Measurements from ENCODE around the gene SLC18A3.

The SLC18A3 gene

GRCh38 chr10:49593998-49594397 is 16.1 kb upstream of the SLC18A3 start:
- no peak overlapping the region for H3K27ac ChIP-seq
- in situ Hi-C loops (cut with HindIII; ENCODE audit: low pct_ligation_motif_present, low sequenced_read_pairs): no loop called here
- no peak overlapping the region for H3K4me3 ChIP-seq (ENCODE audit: low read depth, low read length)
- DNase-seq: no peak
- H3K27me3 ChIP-seq (replicated peaks): no peaks in the 10 kb centered on the region
- no peak for TF ChIP-seq CTCF (IDR thresholded peaks at IDR 0.05; ENCODE audit: low read depth, low read length, missing control alignments)
- H3K36me3 ChIP-seq (replicated peaks): no peaks in the 10 kb centered on the region

GRCh38 chr10:49594594-49594993 is 15.5 kb upstream of the SLC18A3 start:
- in situ Hi-C loops (cut with HindIII; ENCODE audit: low pct_ligation_motif_present, low sequenced_read_pairs): no loop called here
- peak; percentile 89 for TF ChIP-seq CTCF (IDR thresholded peaks at IDR 0.05; ENCODE audit: low read depth, low read length, missing control alignments)
- DNase-seq: peak; percentile 68
- Histone ChIP-seq H3K4me3 (ENCODE audit: low read depth, low read length) (no peak overlapping the region), H3K36me3 (replicated peaks) (no peaks in the 10 kb centered on the region), H3K27me3 (replicated peaks) (no peaks in the 10 kb centered on the region), H3K27ac (no peak overlapping the region)

GRCh38 chr10:49595003-49595712 is 15.0 kb upstream of the SLC18A3 start:
- Histone ChIP-seq H3K4me3 (ENCODE audit: low read depth, low read length) (no peak overlapping the region), H3K36me3 (replicated peaks) (no peaks in the 10 kb centered on the region), H3K27ac (no peak overlapping the region), H3K27me3 (replicated peaks) (no peaks in the 10 kb centered on the region)
- TF ChIP-seq CTCF (IDR thresholded peaks at IDR 0.05; ENCODE audit: low read depth, low read length, missing control alignments): no peak
- DNase-seq: no peak
- in situ Hi-C loops (cut with HindIII; ENCODE audit: low pct_ligation_motif_present, low sequenced_read_pairs): no loop called here

- H3K36me3 ChIP-seq (replicated peaks): no peaks in the 10 kb centered on the region
- H3K4me3 ChIP-seq (ENCODE audit: low read depth, low read length): no peak overlapping the region
- no peak for DNase-seq
- H3K27me3 ChIP-seq (replicated peaks): no peaks in the 10 kb centered on the region
- in situ Hi-C loops (cut with HindIII; ENCODE audit: low pct_ligation_motif_present, low sequenced_read_pairs): no loop called here
- TF ChIP-seq CTCF (IDR thresholded peaks at IDR 0.05; ENCODE audit: low read depth, low read length, missing control alignments): no peak
- H3K27ac ChIP-seq: no peak overlapping the region
Measured at GRCh38 chr10:49595713-49596492, 14.2 kb upstream of the SLC18A3 start.

- H3K27ac ChIP-seq: no peak overlapping the region
- H3K36me3 ChIP-seq (replicated peaks): no peaks in the 10 kb centered on the region
- no peak for TF ChIP-seq CTCF (IDR thresholded peaks at IDR 0.05; ENCODE audit: low read depth, low read length, missing control alignments)
- H3K27me3 ChIP-seq (replicated peaks): no peaks in the 10 kb centered on the region
- DNase-seq: no peak
- H3K4me3 ChIP-seq (ENCODE audit: low read depth, low read length): no peak overlapping the region
- in situ Hi-C loops (cut with HindIII; ENCODE audit: low pct_ligation_motif_present, low sequenced_read_pairs): no loop called here
Measured at GRCh38 chr10:49596493-49596809, 13.7 kb upstream of the SLC18A3 start.

All from brain microvascular endothelial cell (primary cell).